K562 (cell line): ENCODE data around the gene C1QTNF7. TPM values are rescaled to one million over a fixed set of nuclear protein-coding genes. Genes with fewer than 3 reads are reported as not detected.

Source experiments
- ASH1L ChIP-seq: fragments of 450-650 bp; IDR thresholded peaks from 2 replicates; pipeline ENCODE4 v1.6.1; 2018; ENCODE audit warnings: borderline replicate concordance, mild to moderate bottlenecking, low read depth; ENCODE audit not compliant: partially characterized antibody
- ATF1 ChIP-seq, 2 experiments: fragments of 450-650 bp in 1 of 2; IDR thresholded peaks; 2 replicates each; pipeline ENCODE4 v1.6.1; 2016; ENCODE audit warnings: missing compliant biosample characterization in 1 of 2, missing genetic modification characterization in 1 of 2
- BCOR ChIP-seq: fragments of 450-650 bp; IDR thresholded peaks from 2 replicates; pipeline ENCODE4 v1.6.1; 2016
- CHD4 ChIP-seq: fragments of 200-600 bp; sonication (generic); IDR thresholded peaks from 3 replicates; pipeline ENCODE4 v1.6.1; 2012; ENCODE audit warnings: low read depth, mild to moderate bottlenecking, mixed read lengths, low read length, inconsistent platforms; ENCODE audit not compliant: insufficient read depth, insufficient replicate concordance, poor library complexity, severe bottlenecking
- MED1 ChIP-seq: sonication (generic); formaldehyde crosslinking; IDR thresholded peaks from 2 replicates; pipeline ENCODE4 v1.8.1; 2023; ENCODE audit warnings: missing genetic modification reagents, borderline replicate concordance
- MGA ChIP-seq: fragments of 450-650 bp; IDR thresholded peaks from 2 replicates; pipeline ENCODE4 v1.6.1; 2016; ENCODE audit warnings: mild to moderate bottlenecking, moderate library complexity
- POLR2G ChIP-seq: fragments of 200-400 bp; formaldehyde crosslinking; IDR thresholded peaks from 2 replicates; pipeline ENCODE4 v1.6.1; 2017; ENCODE audit warnings: low read depth, mild to moderate bottlenecking, antibody characterized with exemption, low read length, moderate library complexity
- RAD51 ChIP-seq: fragments of 450-650 bp; IDR thresholded peaks from 2 replicates; pipeline ENCODE4 v1.7.1; 2016; ENCODE audit warnings: low read depth, mild to moderate bottlenecking, borderline replicate concordance
- RBM39 ChIP-seq: fragments of 200-400 bp; formaldehyde crosslinking; optimal IDR thresholded peaks from 2 replicates; pipeline ENCODE3; 2018; ENCODE audit warnings: low read depth, low read length
- SAP30 ChIP-seq: fragments of 200-600 bp; sonication (generic); IDR thresholded peaks from 2 replicates; pipeline ENCODE4 v1.6.1; 2012; ENCODE audit warnings: borderline replicate concordance, low read depth, mild to moderate bottlenecking, moderate library complexity, low read length, control low read depth, inconsistent platforms; ENCODE audit not compliant: insufficient read depth, poor library complexity, severe bottlenecking
- SREBF2 ChIP-seq: sonication (generic); formaldehyde crosslinking; IDR thresholded peaks from 2 replicates; pipeline ENCODE4 v1.4.0; 2020; ENCODE audit warnings: mild to moderate bottlenecking, missing genetic modification reagents
- THRB ChIP-seq: fragments of 450-650 bp; formaldehyde crosslinking; conservative IDR thresholded peaks from 2 replicates; pipeline ENCODE4 v1.4.0; 2022; ENCODE audit warnings: mild to moderate bottlenecking, missing genetic modification characterization
- ZNF766 ChIP-seq: fragments of 200-800 bp; sonication (Bioruptor generic); conservative IDR thresholded peaks from 2 replicates; pipeline ENCODE4 v1.6.1; 2016; ENCODE audit warnings: missing genetic modification characterization, missing compliant biosample characterization
- ZNF77 ChIP-seq: fragments of 250-450 bp; sonication (Bioruptor Pico); IDR thresholded peaks from 2 replicates; pipeline ENCODE4 v1.5.0; 2020
- polyA plus RNA-seq, 8 experiments: library from polyadenylated mRNA; depleted of rRNA in 4 of 8; stranded (reverse) in 5 of 8; unstranded in 3 of 8; fragments of >200 nt; fragmentation: Nextera tagmentation in 2 of 8; fragmentation: Illumina TruSeq in 1 of 8; extraction: Ambion mirVana in 2 of 8; extraction: Trizol in 1 of 8; gene quantifications; 2 replicates each; pipeline versions ENCODE4 v1.2.1 to v1.2.3, GENCODE V29; 2011 to 2014; ENCODE audit warnings: inconsistent platforms in 1 of 8, missing spikeins in 1 of 8
- total RNA-seq, 7 experiments: library from RNA; depleted of rRNA in 6 of 7; stranded (reverse); fragments of >200 nt in 6 of 7; fragmentation: Illumina TruSeq in 2 of 7; extraction: Trizol in 2 of 7; gene quantifications; 2 replicates each; pipeline versions ENCODE4 v1.2.1 to v1.2.3, GENCODE V29; 2011 to 2021; ENCODE audit warnings: low replicate concordance in 1 of 7

C1QTNF7 gene
- total and polyA plus RNA-seq, 9 of the 15 experiments (the other 6 are each of a cell fraction or from before 2014, with no cell fraction given), result not detected

GRCh38 chr4:15479089-15479912 is 51.5 kb downstream of the C1QTNF7 start (continued):
- no peak for TF ChIP-seq SAP30
- TF ChIP-seq BCOR, result no peak
- TF ChIP-seq POLR2G, result no peak
- no peak for TF ChIP-seq RBM39
- TF ChIP-seq ATF1 (CRISPR knock-in tag; IDR thresholded peaks at IDR 0.05), result no peak
- TF ChIP-seq ATF1 (tag; IDR thresholded peaks at IDR 0.05), result 0 out of 2 replicates have a peak, but pooled peaks have one; percentile 9
- no peak for TF ChIP-seq CHD4
- no peak for TF ChIP-seq ASH1L
- no peak for TF ChIP-seq SREBF2 (CRISPR knock-in tag)
- peak; percentile 51 for TF ChIP-seq MGA
- TF ChIP-seq ZNF77 (CRISPR knock-in tag), result no peak
- no peak for TF ChIP-seq MED1 (CRISPR knock-in tag)
- TF ChIP-seq THRB (CRISPR knock-in tag), result no peak
- TF ChIP-seq ZNF766 (CRISPR knock-in tag), result 0 out of 2 replicates have a peak, but pooled peaks have one; percentile 21
- TF ChIP-seq RAD51, result peak; percentile 91
